ENCODE results near the gene NXT1.
"Not testable (repeated sequence)": the region's sequence is repeated elsewhere in the genome, so short reads cannot be mapped to it uniquely, and the experiment has no call there.

The NXT1 gene

GRCh38 chr20:23327617-23328333, 22.8 kb upstream of the NXT1 start:
- DNase-seq (ENCODE audit: low read depth in 1 of 2, low spot score in 1 of 2): no peak

- DNase-seq (ENCODE audit: low read depth in 1 of 2, low spot score in 1 of 2): no peak
Observed at GRCh38 chr20:23331450-23332350, 18.9 kb upstream of the NXT1 start.

- DNase-seq (ENCODE audit: low read depth in 1 of 2, low spot score in 1 of 2): no peak
Observed at GRCh38 chr20:23332467-23332866, 18.1 kb upstream of the NXT1 start.

- no peak for DNase-seq (ENCODE audit: low read depth in 1 of 2, low spot score in 1 of 2)
Observed at GRCh38 chr20:23334111-23334510, 16.5 kb upstream of the NXT1 start.

GRCh38 chr20:23335521-23335920, 15.1 kb upstream of the NXT1 start:
- DNase-seq (ENCODE audit: low read depth in 1 of 2, low spot score in 1 of 2): no peak

- DNase-seq (ENCODE audit: low read depth in 1 of 2, low spot score in 1 of 2): no peak
Observed at GRCh38 chr20:23336476-23336875, 14.1 kb upstream of the NXT1 start.

GRCh38 chr20:23337312-23337711, 13.3 kb upstream of the NXT1 start:
- DNase-seq (ENCODE audit: low read depth in 1 of 2, low spot score in 1 of 2): no peak

- no peak for DNase-seq (ENCODE audit: low read depth in 1 of 2, low spot score in 1 of 2)
Observed at GRCh38 chr20:23339986-23340385, 10.6 kb upstream of the NXT1 start.

GRCh38 chr20:23340524-23340923, 10.1 kb upstream of the NXT1 start:
- DNase-seq (ENCODE audit: low read depth in 1 of 2, low spot score in 1 of 2): no peak

GRCh38 chr20:23341073-23341472, 9.5 kb upstream of the NXT1 start:
- DNase-seq (ENCODE audit: low read depth in 1 of 2, low spot score in 1 of 2): no peak

- no peak for DNase-seq (ENCODE audit: low read depth in 1 of 2, low spot score in 1 of 2)
Observed at GRCh38 chr20:23343590-23343989, 7.0 kb upstream of the NXT1 start.

- no peak for DNase-seq (ENCODE audit: low read depth in 1 of 2, low spot score in 1 of 2)
Observed at GRCh38 chr20:23344336-23344735, 6.3 kb upstream of the NXT1 start.

GRCh38 chr20:23346002-23346401, 4.6 kb upstream of the NXT1 start:
- no peak for DNase-seq (ENCODE audit: low read depth in 1 of 2, low spot score in 1 of 2)

GRCh38 chr20:23347791-23348190, 2.8 kb upstream of the NXT1 start:
- DNase-seq (ENCODE audit: low read depth in 1 of 2, low spot score in 1 of 2): no peak

GRCh38 chr20:23348510-23348909, 2.1 kb upstream of the NXT1 start:
- not testable (repeated sequence) for DNase-seq (ENCODE audit: low read depth in 1 of 2, low spot score in 1 of 2)

- DNase-seq (ENCODE audit: low read depth in 1 of 2, low spot score in 1 of 2): no peak
Observed at GRCh38 chr20:23349338-23350195, 1.0 kb upstream of the NXT1 start.

- DNase-seq (ENCODE audit: low read depth in 1 of 2, low spot score in 1 of 2): peak; percentile 33 to 54
Observed at GRCh38 chr20:23350904-23351838, 580 bp downstream of the NXT1 start.

- DNase-seq (ENCODE audit: low read depth in 1 of 2, low spot score in 1 of 2): no peak
Observed at GRCh38 chr20:23356203-23356602, 5.6 kb downstream of the NXT1 start.

GRCh38 chr20:23357767-23358562, 7.4 kb downstream of the NXT1 start:
- DNase-seq (ENCODE audit: low read depth in 1 of 2, low spot score in 1 of 2): peak; percentile 99 to 100

- DNase-seq (ENCODE audit: low read depth in 1 of 2, low spot score in 1 of 2): no peak
Observed at GRCh38 chr20:23358563-23358906, 7.9 kb downstream of the NXT1 start.
